HG03342 (cell line): ENCODE measurements around the gene GCHFR.

Source experiments
- ATAC-seq: cut with Tn5 transposase; IDR thresholded peaks from one replicate; pipeline ENCODE4 v1.9.1; 2021; ENCODE audit warnings: mild to moderate bottlenecking, moderate library complexity; ENCODE audit not compliant: unreplicated experiment

GCHFR gene

DNA sequence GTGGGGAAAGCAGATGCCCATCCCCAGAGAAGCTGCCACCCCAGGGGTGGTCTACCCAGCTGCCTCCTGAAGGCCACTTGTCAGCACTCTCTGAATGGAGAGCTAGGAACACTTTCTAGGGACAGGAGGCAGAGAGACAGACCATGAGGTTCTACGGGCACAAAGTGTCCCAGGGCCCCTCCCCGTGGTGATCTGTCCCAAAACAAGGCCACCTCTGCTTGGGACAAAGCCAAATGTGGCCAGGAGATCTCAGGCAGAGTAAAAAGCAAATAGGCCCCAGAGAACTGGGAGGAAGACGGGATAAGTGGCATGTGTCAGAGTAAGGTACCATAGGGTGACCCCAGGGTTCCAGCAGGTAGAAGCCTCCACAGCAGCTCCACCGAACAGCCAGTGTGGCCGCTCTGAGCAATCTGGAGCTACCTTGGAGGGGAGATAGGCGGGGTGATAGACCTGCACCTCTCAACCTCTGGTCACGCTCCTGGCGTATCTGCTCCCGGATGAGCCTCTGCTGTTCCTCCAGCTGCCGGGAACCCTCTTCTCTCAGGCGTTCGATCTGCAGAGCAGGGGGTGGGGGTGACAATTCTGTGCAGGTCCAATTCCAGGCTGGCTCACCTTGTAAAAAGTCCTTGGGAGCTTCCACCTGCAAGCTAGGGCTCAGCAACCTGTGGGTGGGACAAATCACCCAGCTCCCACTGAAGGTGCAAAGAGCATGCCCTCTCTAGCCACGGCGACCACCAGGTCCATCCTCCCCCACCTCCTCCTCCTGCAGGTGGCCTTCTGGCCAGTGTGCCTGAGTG lies 12.1 kb downstream of the GCHFR start:
- ATAC-seq: no peak

DNA sequence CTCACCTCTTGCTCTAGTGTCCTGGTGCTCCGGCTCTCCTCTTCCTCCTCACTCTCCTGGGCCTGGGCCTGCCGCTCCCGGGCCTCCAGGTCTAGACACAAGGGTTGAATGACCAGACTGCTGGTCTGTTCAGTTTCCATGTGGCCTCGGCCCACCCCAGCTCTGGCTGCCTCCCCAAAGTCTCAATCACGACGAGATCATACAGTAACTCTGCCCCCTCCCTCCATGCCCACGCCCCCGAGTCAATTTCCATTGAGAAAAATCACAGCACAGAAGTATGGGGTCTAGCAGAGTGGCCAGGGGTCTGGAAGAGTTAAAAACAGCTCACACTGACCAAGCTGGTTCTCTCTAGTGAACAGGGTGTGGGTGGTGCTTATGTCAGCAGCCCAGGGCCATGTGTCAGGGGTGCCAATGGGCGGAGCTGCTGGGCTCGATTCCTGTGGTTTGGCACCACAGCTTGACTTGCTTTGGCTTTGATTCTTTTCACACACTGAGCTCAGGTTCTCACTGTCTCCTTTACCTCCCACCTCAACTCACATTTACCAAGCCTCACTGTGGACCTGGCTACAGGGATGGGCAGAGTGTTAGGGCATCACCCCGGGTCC lies 12.8 kb downstream of the GCHFR start:
- ATAC-seq: no peak

DNA sequence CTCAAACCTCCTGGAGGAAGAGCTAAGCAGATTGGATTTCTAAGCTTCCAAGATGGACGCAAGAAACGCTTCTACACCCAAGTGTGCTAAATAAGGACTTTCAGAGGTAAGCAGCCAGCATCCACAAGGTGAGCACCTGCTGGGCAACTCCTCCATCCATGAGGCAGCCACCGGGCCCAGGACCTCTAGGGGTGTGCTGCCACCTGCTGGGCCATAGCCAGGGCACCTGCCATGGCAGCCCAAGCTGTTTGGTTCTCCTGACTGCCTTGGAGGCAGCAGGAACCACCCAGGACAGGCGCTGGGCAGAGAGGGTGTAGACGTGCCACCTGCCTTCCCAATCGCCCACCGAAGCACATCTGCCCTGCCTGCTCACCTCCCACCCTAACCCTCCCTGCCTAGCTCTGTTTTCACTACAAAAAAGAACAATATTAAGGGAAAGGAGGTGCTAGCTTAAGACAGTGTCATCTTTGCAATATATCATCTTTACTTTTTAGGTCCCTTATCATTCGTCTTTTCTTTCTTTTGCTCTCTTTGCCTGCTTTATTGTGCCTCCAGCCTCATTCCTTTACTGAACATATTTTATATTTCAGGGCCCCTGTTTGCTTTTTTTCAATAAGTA lies 18.9 kb downstream of the GCHFR start:
- ATAC-seq: peak; percentile 80

DNA sequence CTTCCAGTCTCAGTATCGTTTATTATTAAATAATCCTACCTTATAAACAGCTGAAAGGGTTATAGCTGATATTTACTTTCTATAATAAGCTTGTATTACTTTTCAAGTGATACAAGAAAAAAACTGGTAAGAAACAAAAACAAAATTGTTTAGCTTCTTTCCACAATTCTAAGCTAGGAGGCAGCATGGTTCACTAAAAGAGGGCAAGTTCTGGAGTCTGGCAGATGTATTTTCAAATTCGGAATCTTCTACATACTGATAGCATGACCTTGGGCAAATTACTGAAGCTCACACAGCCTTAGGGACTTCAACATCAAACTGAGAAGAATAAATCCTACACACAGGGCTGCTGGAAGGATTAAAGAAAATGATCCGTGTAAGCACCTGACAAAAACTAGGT lies 21.3 kb downstream of the GCHFR start:
- ATAC-seq: no peak

DNA sequence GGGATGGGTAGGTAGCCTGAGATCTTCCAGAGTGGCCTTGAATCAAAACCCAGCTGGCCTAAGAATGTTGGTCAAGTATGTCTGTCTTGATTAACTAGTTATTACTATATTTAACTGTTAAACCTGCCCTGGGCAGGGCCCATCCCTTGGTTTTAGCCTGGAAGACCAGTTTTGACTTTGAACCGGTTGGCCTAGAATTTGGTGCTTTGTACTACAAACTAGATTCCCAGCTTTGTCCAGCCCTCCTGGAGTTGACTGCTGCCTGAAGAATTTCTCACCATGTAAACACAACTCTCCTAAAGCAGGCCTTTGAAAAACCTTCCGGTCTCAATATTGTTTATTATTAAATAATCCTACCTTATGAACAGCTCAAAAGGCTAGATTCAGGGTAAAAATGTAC lies 21.9 kb downstream of the GCHFR start:
- ATAC-seq: no peak

DNA sequence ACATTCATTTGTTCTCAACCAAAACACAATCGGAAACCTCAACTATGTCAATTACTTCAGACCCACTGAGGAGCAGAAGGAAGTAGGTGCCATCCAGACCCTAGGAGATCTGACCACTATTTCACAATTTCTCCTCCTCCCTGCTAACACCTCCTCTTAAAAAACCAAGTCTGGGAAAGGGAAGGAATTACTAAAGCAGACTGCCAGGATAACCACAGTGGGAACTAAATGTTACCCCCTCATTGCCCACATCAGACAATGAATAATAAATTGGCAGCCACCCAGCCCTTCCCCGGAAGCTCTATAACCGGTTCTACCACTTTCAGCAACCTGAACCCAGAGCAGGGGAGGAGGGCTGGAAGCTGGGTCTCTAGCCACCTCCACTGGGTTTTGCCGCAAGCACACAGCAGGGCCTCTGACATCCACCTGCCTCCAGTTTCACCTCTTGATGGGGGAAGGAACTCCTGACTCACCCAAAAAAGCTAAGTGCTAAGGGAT lies 23.5 kb downstream of the GCHFR start:
- no peak for ATAC-seq

DNA sequence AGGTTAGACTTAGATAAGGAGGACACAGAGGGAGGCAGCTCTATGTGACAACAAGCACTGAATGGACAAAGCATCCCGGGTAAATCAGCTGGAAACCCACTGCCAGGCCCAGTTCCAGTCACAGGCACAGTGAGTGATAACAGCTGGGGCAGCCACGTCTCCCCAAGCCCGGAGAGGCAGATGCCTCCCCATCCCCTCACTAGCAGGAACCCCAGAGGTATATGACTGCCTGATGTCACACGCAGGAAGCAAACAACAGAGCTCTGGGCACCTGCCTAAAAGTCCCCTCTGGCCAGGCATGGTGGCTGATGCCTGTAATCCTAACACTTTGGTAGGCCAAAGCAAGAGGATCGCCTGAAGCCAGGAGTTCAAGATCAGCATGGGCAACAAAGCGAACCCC lies 24.1 kb downstream of the GCHFR start:
- no peak for ATAC-seq

DNA sequence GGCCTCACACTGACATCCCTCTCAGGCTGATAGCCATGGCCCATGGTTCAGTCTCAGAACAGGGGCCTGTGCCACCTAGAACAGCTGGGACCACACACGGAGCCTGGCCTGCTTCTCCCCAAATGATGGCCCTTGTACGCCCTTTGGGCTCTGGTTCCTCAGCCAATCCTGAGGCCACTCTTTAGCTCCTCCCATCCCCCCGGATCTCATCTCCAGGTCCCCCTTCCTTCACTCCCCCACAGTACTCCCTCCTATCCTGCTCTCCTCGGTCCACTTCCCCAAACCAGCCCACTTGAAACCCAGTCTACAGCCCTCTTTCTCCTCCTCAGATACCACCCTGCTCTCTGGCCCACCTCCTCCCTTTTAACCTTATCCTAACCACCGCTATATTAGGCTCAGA lies 25.3 kb downstream of the GCHFR start:
- no peak for ATAC-seq

DNA sequence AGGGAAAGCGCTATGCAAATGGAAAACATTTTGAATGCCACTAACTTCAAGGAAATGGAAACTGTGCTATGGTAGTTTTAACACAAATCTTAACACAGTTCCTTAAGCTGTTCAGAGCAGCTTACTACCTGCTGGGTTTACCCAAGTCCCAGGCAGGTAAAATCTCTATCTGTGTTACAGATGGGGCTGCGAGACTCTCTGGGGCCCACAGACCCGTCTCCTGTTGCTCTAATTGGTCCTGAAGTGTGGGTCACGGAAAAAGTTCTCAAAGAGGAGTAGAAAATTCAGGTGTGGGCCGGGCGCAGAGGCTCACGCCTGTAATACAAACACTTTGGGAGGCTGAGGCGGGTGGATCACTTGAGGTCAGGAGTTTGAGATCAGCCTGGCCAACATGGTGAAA lies 26.1 kb downstream of the GCHFR start:
- no peak for ATAC-seq

DNA sequence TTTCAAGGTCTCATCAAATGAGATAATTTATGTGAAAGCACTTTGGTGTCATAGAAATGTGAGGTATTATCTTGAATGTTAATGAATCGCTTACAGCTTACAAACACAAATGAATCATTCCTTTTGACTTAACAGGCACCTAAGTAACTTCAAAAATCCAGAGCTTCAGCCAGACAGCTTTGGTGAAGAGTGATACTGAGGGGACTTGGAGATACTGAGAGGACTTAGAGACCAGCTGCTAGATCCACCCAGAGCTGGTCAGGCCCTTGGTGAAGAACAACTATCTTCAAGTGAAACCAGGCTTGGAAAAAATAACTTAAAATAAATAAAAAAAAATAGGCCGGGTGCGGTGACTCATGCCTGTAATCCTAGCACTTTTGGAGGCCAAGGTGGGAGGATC lies 26.9 kb downstream of the GCHFR start:
- ATAC-seq: no peak

DNA sequence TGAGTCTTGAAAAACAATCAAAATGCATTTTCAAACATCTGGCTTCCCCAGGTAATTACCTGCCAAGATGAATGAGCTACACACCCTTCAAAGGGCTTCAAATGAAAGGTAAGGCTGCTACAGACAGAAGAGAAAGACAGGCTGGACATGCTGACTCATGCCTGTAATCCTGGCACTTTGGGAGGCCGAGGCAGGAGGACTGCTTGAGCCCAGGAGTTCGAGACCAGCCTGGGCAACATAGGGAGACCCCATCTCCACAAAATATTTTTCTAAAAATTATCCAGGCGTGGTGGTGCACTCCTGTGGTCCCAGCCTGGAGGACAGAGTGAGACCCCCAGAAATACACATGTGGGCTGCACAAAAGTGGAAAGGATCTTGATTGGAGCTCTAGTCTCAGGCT lies 28.5 kb downstream of the GCHFR start:
- no peak for ATAC-seq

DNA sequence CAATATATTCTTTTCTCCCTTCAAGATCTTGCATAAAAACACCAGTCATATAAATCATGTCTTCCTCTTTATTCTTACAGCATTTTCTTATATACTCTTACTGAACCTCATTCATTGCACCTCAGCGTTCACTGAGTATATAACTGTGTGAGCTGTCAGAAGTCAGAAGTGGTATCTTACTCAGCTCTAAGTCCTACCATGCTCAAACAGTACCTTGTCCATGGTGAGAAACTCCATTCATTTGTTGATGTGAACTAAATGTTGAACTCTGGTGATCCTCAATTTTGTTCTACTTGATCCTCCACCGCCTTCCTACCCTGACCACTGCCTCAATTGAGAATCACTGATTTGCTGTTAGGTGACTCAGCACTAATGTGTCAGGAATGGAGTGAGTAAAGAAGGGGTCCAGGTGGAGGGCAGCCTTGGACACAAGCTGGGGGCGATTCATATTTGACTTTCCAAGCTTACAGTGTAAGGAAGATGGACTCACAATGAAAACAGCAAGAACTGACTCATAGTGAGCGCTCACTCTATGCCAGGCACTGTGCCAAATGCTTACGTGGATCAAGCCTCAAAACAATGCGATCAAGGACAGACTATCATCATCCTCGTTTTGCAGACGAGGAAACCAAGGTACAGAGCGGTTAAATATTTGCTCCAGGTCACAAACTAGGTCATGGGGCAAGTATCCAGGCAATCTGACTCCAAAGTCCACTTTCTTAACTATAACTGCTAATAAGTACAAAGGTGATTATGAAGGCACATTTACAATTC lies 29.5 kb downstream of the GCHFR start:
- no peak for ATAC-seq

DNA sequence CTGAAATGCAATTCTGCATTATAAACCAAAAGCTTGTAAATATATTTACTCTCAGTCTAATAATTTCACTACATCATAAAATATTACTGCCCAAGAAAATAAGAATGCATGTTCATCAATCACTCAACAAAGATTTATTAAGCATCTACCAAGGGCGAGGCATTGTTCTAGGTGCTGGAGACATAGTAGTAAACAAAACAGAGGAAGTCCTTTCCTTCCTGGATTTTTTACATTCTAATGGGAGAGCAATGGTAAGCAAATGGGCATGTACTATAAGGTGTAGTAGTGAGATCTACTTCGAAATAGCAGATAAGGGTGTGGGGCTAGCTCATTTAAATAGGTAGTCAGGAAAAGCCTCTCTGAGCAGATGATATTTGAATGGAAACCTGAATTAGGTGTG lies 32.2 kb downstream of the GCHFR start:
- no peak for ATAC-seq

DNA sequence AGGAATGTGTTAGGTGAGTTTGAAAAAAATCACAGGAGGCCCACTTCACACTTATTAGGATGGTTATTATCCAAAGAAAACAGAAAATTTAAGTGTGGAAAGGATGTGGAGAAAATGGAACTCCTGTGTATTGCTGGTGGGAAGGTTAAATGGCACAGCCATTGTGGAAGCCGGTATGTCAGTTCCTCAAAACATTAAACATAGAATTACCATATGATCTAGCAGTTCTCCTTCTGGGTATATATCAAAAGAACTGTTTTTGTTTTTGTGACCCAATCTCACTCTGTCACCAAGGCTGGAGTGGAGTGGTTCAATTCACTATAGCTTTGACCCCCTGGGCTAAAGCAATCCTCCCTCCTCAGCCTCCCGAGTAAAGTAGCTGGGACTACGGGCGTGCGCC lies 32.6 kb downstream of the GCHFR start:
- ATAC-seq: no peak

DNA sequence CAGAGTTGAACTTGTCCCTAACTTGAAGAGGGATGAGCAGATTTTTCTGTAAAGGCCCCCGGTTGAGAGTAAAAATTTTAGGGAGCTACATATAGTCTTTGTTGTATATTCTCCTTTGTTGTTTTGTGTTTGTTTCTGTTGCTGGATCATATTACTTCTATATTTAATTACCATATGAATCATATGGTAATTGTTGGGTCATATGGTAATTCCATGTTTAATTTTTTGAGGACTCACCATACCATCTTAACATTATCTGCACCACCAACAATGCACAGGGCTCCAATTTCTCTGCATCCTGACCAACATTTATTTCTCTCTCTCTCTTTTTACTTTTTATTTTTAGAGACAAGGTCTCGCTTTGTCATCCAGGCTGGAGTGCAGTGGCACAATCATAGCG lies 35.7 kb downstream of the GCHFR start:
- no peak for ATAC-seq

DNA sequence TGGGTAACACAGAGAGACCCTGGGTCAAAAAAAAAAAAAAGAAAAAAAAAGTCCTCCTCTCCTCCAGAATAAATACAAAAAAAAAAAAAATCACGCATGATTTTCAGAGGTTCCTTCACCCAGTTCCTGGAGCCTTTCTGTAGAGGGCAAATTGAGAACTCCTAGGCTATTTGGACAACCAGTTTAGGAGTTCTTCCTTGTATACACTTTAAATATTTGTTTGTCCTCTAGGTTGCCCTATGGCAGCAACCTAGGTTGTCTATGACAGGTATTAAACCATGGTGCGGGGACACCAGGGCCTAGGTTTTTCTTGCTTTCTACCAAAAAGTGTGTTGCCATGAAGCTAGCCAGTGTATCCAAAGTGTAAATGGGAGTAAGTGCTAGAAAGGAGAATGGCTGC lies 39.2 kb downstream of the GCHFR start:
- no peak for ATAC-seq

DNA sequence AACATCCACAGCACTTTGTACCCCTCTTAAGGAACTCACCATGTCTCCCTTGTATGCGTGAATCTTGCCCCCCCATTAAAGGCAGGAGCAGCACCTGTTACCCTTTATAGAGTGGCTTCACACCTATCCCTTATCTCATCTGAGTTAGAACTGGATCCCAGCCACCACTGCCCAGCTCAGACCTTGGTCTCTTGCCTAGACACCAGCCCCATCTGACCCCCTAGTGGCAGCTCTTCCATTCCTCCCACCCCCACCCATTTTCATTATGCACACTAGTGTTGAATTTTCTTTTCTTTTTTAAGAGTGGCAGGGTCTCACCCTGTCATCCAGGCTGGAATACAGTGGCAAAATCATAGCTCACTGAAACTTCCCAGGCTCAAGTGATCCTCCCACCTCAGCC lies 39.8 kb downstream of the GCHFR start:
- ATAC-seq: no peak

DNA sequence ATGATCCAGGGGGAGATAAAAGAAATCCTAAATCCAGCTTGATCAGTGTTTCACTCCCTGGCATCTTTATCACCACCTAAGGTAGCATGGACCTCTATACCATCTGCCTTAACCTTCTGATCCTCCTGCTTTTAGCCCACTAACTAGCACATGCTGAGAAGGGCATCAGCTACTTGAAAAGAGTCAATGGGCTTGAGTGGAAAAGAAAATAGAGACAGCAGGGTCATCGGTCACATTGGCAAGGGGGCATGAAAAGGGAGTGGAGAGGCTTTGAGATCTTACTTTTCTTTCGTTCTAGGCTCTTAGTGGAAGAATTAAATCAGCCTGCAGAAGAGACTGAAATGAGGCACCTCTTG lies 42.8 kb downstream of the GCHFR start:
- no peak for ATAC-seq

DNA sequence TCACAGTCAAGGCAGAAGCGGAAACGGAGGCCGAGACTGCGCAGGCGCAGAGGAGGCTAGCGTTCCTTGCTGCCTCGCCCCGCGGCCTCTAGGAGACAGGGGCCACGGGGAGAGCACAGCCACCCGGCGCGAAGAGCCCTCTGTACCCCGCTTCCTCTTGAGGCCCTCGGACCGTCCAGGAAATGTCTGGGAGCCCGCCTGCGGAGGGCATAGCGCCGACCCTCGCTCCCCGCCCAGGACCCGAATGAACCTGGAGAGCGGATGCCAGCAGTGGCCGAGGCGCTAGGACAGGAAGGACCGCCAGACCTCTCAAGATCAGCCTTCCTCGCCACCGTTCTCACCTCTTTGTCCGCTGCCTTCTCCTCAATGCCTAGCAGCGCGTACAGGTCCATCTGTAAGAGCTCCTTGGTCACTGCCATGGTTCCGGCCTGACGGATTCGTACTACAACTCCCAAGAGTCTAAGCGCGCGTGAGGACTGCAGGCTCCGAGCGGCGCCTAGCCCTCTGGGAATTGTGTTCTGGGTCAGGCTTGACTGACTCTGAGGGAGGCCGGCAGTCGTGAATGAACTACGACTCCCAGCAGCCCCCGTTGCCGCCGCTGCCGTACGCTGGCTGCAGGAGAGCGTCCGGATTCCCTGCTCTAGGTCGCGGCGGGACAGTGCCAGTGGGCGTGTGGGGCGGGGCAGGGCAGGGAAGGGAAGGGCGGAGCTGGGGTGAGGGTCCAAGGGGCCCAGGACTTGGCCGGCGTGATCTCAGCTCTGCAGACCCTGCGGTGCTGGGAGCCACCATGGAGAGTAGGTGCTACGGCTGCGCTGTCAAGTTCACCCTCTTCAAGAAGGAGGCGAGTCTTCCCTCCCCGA lies 43.4 kb downstream of the GCHFR start, which contains the start of the genes DNAJC17 and ZFYVE19:
Gene DNAJC17 (minus strand): TSS at position 446 of the 860 bp plus-strand sequence. CDS start 27 bp downstream, at position 419.
Gene ZFYVE19 (plus strand): TSS at position 62 of the 860 bp plus-strand sequence. CDS start 501 bp downstream, at position 563.
- ATAC-seq: peak; percentile 93

DNA sequence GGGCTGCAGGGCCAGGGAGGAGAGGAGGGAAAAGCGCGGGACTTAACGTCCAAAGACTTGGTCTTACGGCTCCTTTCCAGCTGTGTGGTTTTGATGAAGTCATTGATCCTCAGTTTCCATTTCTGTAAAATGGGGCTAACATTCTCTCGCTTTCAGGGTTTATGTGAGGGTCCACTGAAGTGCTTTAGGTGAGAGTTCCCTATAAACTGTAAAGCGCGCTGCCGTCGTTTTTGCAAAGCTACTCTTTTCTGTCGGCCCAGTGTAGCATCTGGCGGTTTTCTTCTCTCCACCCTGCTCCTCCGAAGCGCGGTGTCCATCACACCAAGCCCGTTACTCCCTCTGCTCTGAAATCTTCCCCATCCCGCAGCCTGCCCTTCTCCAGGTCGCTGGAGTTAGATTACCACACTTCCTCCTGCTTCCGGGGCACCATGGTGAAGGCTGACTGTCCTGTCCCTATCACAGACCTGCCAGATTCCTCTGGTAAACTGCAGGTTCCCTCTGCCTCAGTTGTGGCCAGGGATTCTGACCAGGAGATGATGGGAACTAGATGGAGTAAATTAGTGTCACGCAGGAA lies 44.1 kb downstream of the GCHFR start:
- ATAC-seq: no peak
